Ramos (cell line): ENCODE data around the gene TINCR.

Experiments
- in situ Hi-C: fragments of 300-500 bp; cut with MboI; formaldehyde crosslinking; loops from one replicate; pipeline ENCODE4 v1.14.3; 2022; ENCODE audit warnings: low sequenced_read_pairs; ENCODE audit not compliant: unreplicated experiment

The TINCR gene

DNA sequence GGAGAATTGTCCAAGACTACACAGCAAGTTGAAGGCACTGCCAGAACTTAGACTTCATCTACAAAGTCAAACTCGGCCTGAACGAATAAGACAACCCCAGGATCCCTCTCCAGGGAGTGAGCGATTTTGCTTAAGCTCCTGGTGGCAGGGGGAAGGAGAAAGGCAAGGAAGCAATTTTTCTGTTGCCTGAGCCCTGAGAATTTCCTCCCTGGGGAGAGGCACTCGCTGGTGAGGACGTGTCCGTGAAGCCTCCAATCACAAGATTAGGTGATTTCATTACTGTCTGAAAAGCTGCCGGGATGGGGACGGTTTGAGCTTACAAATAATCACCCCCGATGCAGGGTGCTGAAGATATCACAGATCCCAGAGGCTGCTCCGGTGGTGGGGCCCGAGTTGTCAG lies 45.6 kb downstream of the TINCR start:
- in situ Hi-C loops, result no loop called here

DNA sequence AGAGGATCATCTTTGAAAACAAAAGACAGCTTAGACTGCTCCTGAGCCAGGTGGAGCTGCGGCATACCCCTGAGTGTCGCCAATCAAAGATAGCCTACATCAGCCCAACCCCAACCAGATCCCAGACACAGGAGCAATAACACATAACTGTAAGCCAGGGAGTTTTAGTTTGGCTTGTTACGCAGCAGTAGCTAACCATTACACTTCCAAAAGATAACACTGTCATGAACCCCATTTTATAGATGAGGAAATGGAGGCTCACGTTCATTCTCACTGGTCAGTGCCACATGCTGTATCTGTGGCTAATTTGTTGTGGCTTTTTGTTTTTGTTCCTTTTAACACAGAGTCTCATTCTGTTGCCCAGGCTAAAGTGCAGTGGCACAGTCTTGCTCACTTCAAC lies 47.3 kb downstream of the TINCR start:
- in situ Hi-C loops, result no loop called here

DNA sequence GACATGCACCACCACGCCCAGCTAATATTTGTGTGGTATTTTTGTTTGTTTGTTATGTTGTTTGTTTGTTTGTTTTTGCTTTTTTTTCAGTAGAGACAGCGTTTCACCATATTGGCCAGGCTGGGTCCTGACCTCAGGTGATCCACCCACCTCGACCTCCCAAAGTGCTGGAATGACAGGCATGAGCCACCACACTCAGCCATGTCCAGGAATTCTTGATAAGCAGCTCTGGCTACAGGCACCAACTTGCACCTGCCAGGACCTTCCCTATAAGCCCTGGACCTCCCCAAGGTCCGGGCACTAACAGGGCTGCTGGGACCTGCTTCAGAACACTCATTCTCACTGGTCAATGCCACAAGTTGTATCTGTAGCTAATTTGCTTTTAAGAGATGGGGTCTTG lies 48.7 kb downstream of the TINCR start:
- in situ Hi-C loops, result no loop called here

DNA sequence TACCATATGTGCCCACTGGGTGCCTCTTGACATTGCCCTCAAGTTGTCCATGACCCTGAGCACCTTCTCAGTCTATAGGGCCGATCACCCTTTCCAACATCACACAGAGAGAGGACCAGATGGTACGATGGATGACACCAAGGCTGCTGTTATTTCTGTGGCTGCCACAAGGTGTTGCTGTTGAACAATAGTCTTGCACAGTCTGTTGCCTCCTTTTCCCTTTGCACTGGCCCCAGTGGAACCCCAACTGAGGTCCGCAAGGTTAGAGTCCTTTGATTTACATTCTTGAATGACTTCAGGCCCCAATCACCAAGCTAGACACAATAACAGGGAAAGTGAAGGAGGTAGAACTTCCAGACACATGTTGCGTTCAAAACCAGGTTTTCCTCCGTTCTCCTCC lies 52.0 kb downstream of the TINCR start:
- in situ Hi-C loops, result no loop called here

DNA sequence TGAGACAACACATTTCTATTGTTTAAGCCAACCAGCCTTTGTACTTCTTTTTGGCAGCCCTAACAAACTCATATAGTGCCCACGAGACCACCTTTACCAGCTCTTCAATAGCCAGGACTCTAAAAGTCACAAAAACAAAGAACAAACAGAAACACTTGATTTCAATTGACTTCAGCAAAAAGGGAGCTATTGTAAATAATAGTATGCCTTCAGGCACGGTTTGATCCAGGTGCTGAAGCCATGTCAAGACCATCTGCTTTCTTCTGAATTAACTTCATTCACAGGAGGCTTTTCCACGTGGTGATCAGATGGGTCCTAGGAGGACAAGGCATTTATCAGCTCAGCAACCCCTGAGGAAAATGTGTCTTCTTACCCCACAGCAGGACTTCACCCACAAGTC lies 53.8 kb downstream of the TINCR start:
- in situ Hi-C loops, result no loop called here

DNA sequence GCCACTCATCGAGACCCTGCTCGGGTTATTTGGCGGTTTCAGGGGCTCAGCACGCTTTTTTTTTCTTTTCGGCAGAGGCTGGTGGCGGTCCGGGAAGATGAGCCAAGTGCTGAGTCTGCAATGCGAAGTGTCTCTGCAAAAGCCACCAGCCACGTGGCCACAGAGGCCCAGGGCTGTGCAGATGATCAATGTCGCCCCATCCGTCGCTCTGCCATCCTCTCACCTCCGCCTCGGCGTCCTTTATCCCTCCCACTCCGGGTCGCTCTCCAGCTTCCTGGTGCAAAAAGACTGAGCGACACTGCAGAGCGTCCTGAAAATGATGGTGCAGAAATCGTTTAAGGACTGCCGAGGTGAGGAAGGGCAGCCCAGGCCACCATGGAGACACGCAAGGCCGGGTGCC lies 55.0 kb downstream of the TINCR start:
- in situ Hi-C loops, result no loop called here
